ENCODE data around the gene OR4D1. TPM values are rescaled to one million over a fixed set of nuclear protein-coding genes. Genes with fewer than 3 reads are reported as not detected.

Gene OR4D1
- total and polyA plus RNA-seq, 2 of the 13 experiments (the other 11 are each of a cell fraction or from before 2014, with no cell fraction given) = not detected

DNA sequence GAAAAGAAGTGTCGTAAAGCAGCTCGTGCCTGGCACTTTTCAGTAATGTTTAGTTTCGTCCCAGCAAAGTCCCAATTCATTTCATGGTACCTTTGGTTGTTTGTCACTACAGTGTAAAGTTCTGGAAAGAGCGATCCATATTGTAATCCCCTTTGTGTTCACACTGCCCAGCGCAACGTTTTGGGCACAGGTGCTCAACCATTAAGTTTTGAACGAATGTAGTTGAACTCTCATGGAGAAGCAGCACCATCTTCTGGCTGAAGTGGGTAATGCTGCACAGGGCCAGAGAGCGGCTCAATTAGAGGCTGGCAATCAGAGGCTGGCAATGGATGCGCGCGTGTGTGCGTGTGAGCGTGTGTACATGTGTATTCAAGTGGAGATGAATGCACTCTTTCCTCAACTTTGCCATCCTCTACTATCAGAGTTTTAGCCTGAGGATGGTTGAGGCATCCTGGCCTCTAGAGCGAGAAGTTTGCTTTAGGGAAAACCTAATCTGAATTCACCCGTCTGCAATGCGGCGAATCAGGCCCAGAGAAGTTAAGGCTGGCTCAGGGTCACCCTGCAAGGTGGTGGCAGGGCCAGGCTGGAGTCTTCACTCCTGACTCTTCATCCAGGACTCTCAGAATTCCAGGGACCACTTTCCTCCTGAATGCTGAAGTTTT is 35.1 kb upstream of the OR4D1 start:
- no peaks in the 10 kb centered on the region for H4K20me1 ChIP-seq (ENCODE audit: insufficient read depth, low read length)
- H3K27ac ChIP-seq (ENCODE audit: extremely low read length, insufficient read depth, low read length) = no peak overlapping the region
- peak; percentile 84 for ATAC-seq
- peak; percentile 96 for FAIRE-seq
- H3K9ac ChIP-seq (ENCODE audit: insufficient read depth, low read depth, low read length) = no peak overlapping the region
- peak overlapping the region; percentile 43 for H3K4me2 ChIP-seq (ENCODE audit: low read depth, low read length)
- no TSS peak for BruUV-seq (replicated peaks)
- no peak overlapping the region for H2AFZ ChIP-seq (ENCODE audit: low read length)
- intact Hi-C loops (cut with micrococcal nuclease; ENCODE audit: unreplicated experiment) (loop anchor here (1.0 to 5.0 kb wide), 4 partner anchors 114 to 981 kb away; no protein-coding TSS in a partner anchor), in situ Hi-C loops (cut with HindIII; ENCODE audit: extremely low pct_ligation_motif_present, low pct_unique_long_range_greater_than_20kb) (loop anchor here (10.0 kb wide), 2 partner anchors 218 to 258 kb away; partner anchors contain the start of gene MRPS23)
- CTCF ChIA-PET (ENCODE audit: low intra/inter-chr PET ratio, low total read pairs) = interaction anchor here (0.7 to 2.0 kb wide), 7 partner anchors 29 to 280 kb away, joined by 3 to 13 read pairs (median 4); no protein-coding TSS in a partner anchor
- no peak overlapping the region for H3K4me3 ChIP-seq (replicated peaks in 1 of 3; ENCODE audit: insufficient read depth in 1 of 3, low read depth in 2 of 3, low read length in 3 of 3)
- H3K4me1 ChIP-seq (ENCODE audit: insufficient read depth, low read length) = no peaks in the 10 kb centered on the region
- POLR2A ChIA-PET = no interaction called here
- peak; percentile 70 for DNase-seq (ENCODE audit: low spot score)
- H3K79me2 ChIP-seq (ENCODE audit: insufficient read depth, low read length) = no peaks in the 10 kb centered on the region
- H3K9me3 ChIP-seq (ENCODE audit: low read length) = no peaks in the 10 kb centered on the region
- no peaks in the 10 kb centered on the region for H3K36me3 ChIP-seq (replicated peaks in 1 of 2; ENCODE audit: control insufficient read depth in 1 of 2, insufficient read depth in 2 of 2, low read length in 2 of 2)
- WGBS (ENCODE audit: low lambda C conversion rate) = 32% methylated on average over 16 of the region's 17 CpGs
- H3K27me3 ChIP-seq (ENCODE audit: control insufficient read depth in 1 of 2, insufficient read depth in 2 of 2, low read length in 2 of 2) = peaks cover 1 to 4% of the 10 kb centered on the region in 2 experiments; a peak in 3 of 5 replicates
- TF ChIP-seq MEIS1 (CRISPR knock-in tag; IDR thresholded peaks at IDR 0.05; ENCODE audit: borderline replicate concordance) (0 out of 2 replicates have a peak, but pooled peaks have one; percentile 73), STAG1 (CRISPR knock-in tag; IDR thresholded peaks at IDR 0.05) (peak; percentile 99), SRF (IDR thresholded peaks at IDR 0.05; ENCODE audit: low read depth, low read length) (no peak), ZNF12 (CRISPR knock-in tag; IDR thresholded peaks at IDR 0.05) (no peak), ZNF83 (CRISPR knock-in tag; IDR thresholded peaks at IDR 0.05; ENCODE audit: borderline replicate concordance) (no peak), FOXK2 (IDR thresholded peaks at IDR 0.05) (no peak), ZNF556 (CRISPR knock-in tag; IDR thresholded peaks at IDR 0.05; ENCODE audit: borderline replicate concordance) (peak; percentile 72; the same call in 1 of the 2 replicates), ZNF451 (CRISPR knock-in tag; IDR thresholded peaks at IDR 0.05) (no peak), GATAD2A (CRISPR knock-in tag; IDR thresholded peaks at IDR 0.05) (peak; percentile 48; the same call in 1 of the 2 replicates), FOXO1 (CRISPR knock-in tag; IDR thresholded peaks at IDR 0.05) (0 out of 2 replicates have a peak, but pooled peaks have one; percentile 32), MEF2D (CRISPR knock-in tag; IDR thresholded peaks at IDR 0.05) (no peak), DNMT3B (CRISPR knock-in tag; conservative IDR thresholded peaks at IDR 0.05) (no peak), CREB1 (IDR thresholded peaks at IDR 0.05) (no peak), CREB1 (CRISPR knock-in tag; IDR thresholded peaks at IDR 0.05) (no peak), ZNF790 (CRISPR knock-in tag; IDR thresholded peaks at IDR 0.05; ENCODE audit: borderline replicate concordance) (no peak), RELA (CRISPR knock-in tag; IDR thresholded peaks at IDR 0.05) (0 out of 2 replicates have a peak, but pooled peaks have one; percentile 60), ZNF496 (CRISPR knock-in tag; IDR thresholded peaks at IDR 0.05; ENCODE audit: insufficient replicate concordance) (no peak)
- TF ChIP-seq, protein P1, sequence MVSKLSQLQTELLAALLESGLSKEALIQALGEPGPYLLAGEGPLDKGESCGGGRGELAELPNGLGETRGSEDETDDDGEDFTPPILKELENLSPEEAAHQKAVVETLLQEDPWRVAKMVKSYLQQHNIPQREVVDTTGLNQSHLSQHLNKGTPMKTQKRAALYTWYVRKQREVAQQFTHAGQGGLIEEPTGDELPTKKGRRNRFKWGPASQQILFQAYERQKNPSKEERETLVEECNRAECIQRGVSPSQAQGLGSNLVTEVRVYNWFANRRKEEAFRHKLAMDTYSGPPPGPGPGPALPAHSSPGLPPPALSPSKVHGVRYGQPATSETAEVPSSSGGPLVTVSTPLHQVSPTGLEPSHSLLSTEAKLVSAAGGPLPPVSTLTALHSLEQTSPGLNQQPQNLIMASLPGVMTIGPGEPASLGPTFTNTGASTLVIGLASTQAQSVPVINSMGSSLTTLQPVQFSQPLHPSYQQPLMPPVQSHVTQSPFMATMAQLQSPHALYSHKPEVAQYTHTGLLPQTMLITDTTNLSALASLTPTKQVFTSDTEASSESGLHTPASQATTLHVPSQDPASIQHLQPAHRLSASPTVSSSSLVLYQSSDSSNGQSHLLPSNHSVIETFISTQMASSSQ (IDR thresholded peaks at IDR 0.05; ENCODE audit: low read depth) = no peak
- TF ChIP-seq, protein P1 (CRISPR knock-in tag; IDR thresholded peaks at IDR 0.05; ENCODE audit: borderline replicate concordance) = peak; percentile 29; the same call in 1 of the 2 replicates
- TF ChIP-seq, protein P2, sequence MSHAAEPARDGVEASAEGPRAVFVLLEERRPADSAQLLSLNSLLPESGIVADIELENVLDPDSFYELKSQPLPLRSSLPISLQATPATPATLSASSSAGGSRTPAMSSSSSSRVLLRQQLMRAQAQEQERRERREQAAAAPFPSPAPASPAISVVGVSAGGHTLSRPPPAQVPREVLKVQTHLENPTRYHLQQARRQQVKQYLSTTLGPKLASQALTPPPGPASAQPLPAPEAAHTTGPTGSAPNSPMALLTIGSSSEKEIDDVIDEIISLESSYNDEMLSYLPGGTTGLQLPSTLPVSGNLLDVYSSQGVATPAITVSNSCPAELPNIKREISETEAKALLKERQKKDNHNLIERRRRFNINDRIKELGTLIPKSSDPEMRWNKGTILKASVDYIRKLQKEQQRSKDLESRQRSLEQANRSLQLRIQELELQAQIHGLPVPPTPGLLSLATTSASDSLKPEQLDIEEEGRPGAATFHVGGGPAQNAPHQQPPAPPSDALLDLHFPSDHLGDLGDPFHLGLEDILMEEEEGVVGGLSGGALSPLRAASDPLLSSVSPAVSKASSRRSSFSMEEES (CRISPR knock-in tag; IDR thresholded peaks at IDR 0.05) = no peak
- TF ChIP-seq, protein P3, sequence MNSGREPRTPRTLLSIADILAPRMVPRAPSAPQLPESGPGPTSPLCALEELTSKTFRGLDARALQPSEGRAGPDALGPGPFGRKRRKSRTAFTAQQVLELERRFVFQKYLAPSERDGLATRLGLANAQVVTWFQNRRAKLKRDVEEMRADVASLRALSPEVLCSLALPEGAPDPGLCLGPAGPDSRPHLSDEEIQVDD (CRISPR knock-in tag; IDR thresholded peaks at IDR 0.05; ENCODE audit: borderline replicate concordance) = no peak

Measured in HepG2 (cell line).